ENCODE measurements around the gene SELP.
A peak's percentile ranks its signal among the peaks of the same experiment; 100 is the strongest.

The SELP gene

GRCh38 chr1:169574336-169574735 is 55.6 kb downstream of the SELP start:
- FAIRE-seq, result no peak

GRCh38 chr1:169572187-169572586 is 57.7 kb downstream of the SELP start:
- no peak for FAIRE-seq

DNA sequence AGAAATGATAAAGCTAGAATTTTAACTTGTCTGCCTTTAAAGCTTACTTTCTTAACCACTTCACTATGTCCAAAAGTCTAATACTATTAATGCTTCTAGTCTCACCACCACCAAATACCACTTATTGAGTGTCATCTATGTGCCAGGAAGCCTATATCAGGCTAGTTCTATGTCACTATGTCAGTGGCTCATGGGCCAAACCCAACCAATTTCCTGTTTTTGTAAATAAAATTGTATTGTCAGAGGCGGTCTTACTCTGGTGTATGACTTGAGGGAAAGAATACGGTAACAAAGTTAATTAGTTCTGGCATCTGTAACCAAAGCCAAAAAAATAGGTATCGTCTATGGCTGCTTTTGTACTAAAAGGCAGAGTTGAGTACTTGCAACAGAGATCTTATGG is 58.5 kb downstream of the SELP start:
- FAIRE-seq, result no peak

DNA sequence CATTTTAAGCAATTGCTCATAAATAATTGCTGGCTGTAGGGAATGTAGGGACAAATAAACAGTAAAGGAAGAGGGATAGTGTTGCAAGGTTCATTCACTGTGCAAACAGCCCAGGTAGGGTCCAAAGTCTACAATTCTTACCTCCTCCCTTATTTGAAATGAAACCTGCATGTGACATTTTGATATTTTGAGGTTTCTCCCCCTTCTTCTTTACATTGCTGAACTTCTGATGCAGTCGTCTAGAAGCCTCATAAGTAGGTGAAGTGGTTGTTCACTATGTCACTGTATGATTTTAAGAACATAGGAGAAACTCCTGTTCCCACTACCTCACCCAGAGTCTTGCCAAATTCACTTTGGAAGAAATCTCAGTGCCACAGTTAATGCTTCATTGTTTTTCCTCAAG is 59.8 kb downstream of the SELP start:
- no peak for FAIRE-seq

DNA sequence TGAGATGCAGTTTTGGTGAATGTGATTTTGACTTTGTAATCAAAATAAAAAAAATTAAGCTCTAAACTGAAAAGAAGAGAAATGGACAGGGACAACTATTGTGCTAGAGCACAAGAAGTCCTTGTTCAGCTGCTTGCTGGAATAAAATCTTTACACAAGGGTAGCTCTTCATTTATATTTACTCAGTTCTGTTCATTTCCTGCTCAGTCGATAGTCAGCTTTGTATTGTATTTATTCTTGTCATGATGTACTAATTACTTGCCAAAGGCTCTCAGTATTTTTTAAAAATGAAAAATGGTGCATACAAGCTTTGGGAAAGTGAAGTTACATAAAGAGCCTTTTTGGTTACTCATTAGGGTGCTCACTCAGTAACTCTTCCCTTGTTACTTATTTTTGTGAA is 61.4 kb downstream of the SELP start:
- no peak for FAIRE-seq

GRCh38 chr1:169565335-169566271 is 64.3 kb downstream of the SELP start:
- no peak for FAIRE-seq

DNA sequence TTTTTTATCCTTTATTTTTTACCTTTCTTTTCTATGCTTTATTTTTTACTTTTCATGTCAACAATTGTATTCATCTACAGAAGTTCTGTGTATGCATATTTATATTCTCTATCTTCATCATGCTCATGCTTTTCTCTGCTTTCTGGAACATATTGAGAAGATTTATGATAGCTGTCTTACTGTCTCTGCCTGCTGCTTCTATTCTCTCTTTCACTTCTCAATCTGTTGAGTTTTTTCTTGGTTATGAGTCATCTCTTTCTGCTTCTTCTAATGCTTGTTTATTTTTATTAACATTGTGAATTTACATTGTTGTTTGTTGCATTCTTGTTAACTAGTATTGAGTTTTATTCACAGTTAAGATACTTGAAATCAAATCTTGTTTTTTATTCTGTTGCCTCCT is 66.3 kb downstream of the SELP start:
- no peak for FAIRE-seq

DNA sequence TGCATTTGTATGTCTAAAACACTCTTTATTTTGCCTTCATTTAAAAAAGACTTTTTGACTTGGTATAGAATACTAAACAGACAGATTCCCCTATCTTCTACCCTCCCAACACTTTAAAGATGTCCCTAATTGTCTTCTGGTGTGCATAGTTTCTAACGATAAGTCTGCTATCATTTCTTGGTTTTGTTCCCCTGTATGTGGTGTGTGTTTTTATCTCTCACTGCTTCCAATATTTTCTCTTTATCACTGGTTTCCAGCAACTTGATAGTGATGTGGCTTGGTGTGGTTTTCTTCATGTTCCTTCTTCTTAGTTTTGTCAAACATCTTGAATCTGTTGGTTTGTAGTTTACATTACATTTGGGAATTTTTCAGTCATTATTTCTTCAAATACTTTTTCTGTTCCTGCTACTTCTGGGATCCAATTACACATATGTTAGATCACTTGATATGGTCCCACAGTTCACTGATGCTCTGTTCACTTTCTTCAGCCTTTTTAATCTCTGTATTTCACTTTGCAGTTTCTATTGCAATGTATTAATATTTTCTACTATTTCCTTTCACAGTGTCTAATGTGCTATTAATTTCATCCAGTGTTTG is 66.8 kb downstream of the SELP start:
- no peak for FAIRE-seq

- FAIRE-seq, result no peak
Measured at GRCh38 chr1:169561692-169562091, 68.2 kb downstream of the SELP start.

- no peak for FAIRE-seq
Measured at GRCh38 chr1:169557131-169557530, 72.8 kb downstream of the SELP start.

GRCh38 chr1:169550294-169550693 is 79.6 kb downstream of the SELP start:
- FAIRE-seq, result peak; percentile 62

DNA sequence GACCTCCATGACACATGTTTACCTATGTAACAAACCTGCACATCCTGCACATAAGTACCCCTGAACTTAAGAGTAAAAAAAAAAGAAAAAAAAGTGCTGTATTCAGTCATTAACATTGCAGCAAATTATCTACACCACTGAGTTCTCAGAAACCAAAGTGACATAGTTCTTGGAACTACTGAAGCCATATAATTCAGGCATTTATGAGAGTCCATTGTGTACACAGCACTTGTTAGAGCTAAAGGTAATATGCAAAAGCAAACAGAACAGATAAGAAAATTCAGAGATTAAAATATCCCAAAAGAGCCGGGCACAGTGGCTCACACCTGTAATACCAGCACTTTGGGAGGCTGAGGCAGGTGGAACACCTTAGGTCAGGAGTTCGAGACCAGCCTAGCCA is 81.6 kb downstream of the SELP start:
- FAIRE-seq, result no peak

DNA sequence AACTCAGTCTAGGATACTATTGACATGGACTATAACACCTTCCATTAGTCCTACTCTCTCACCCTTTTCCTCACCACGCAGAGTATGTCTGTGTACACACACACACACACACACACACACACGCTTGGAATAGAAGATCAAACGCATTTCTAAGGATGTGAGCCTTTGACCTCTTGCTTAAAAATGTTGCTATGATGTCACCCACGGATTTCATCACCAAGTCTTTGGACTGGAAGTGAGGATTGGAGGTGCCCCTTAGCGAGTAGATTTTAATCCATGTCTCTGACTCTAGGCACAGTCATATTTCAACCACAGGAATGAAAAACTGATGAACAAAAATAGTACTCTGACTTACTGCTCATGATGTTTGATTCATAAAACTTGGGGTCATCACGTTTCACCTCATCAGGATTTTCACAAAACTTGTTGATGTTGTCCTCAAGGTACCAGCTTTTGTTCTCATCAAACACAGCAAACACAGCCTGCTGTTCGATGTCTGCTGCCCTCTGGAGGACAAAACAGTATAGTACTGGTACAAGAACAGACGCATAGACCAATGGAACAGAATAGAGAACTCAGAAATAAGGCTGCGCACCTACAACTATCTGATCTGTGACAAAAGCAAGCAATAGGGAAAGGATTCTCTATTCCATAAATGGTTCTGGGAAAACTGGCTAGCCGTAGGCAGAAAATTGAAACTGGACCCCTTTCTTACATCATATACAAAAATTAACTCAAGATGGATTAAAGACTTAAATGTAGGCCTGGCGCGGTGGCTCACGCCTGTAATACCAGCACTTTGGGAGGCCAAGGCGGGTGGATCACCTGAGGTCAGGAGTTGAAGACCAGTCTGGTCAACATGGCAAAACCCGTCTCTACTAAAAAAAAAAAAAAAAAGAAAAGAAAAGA is 83.6 kb downstream of the SELP start:
- FAIRE-seq, result peak; percentile 79

GRCh38 chr1:169545472-169545871 is 84.5 kb downstream of the SELP start:
- FAIRE-seq, result no peak

GRCh38 chr1:169538998-169539871 is 90.7 kb downstream of the SELP start:
- FAIRE-seq, result no peak
